ENCODE results near the gene HINT1. TPM values are rescaled to one million over a fixed set of nuclear protein-coding genes. Genes with fewer than 3 reads are reported as not detected.
A peak's percentile ranks its signal among the peaks of the same experiment; 100 is the strongest.

The HINT1 gene
- total RNA-seq, 1 donor: 134 TPM

GRCh38 chr5:131114754-131115153 lies 50.3 kb downstream of the HINT1 start:
- Histone ChIP-seq H2AFZ (ENCODE audit: low read length) (no peak overlapping the region), H3K4me2 (ENCODE audit: insufficient read depth, low read length) (no peak overlapping the region), H3K9me3 (ENCODE audit: low read depth, low read length) (no peaks in the 10 kb centered on the region), H4K20me1 (ENCODE audit: insufficient read depth, low read length) (no peaks in the 10 kb centered on the region), H3K4me1 (ENCODE audit: insufficient read depth, low read length) (no peaks in the 10 kb centered on the region), H3K27ac (ENCODE audit: low read depth, low read length) (no peak overlapping the region), H3K27me3 (ENCODE audit: insufficient read depth, low read length) (no peaks in the 10 kb centered on the region), H3K79me2 (ENCODE audit: insufficient read depth, low read length) (no peaks in the 10 kb centered on the region), H3K4me3 (ENCODE audit: insufficient read depth, low read length) (no peak overlapping the region), H3K36me3 (ENCODE audit: insufficient read depth, low read length) (no peaks in the 10 kb centered on the region)
- no peak for TF ChIP-seq CTCF (IDR thresholded peaks at IDR 0.05; ENCODE audit: extremely low read depth, low read depth, low read length)
- no peak for DNase-seq (ENCODE audit: insufficient read length, low spot score, missing footprints)

GRCh38 chr5:131112424-131112823 lies 52.6 kb downstream of the HINT1 start:
- Histone ChIP-seq H3K36me3 (ENCODE audit: insufficient read depth, low read length) (no peaks in the 10 kb centered on the region), H3K4me1 (ENCODE audit: insufficient read depth, low read length) (no peaks in the 10 kb centered on the region), H3K9me3 (ENCODE audit: low read depth, low read length) (no peaks in the 10 kb centered on the region), H4K20me1 (ENCODE audit: insufficient read depth, low read length) (no peaks in the 10 kb centered on the region), H3K27ac (ENCODE audit: low read depth, low read length) (no peak overlapping the region), H3K27me3 (ENCODE audit: insufficient read depth, low read length) (no peaks in the 10 kb centered on the region), H2AFZ (ENCODE audit: low read length) (no peak overlapping the region), H3K4me2 (ENCODE audit: insufficient read depth, low read length) (no peak overlapping the region), H3K79me2 (ENCODE audit: insufficient read depth, low read length) (no peaks in the 10 kb centered on the region), H3K4me3 (ENCODE audit: insufficient read depth, low read length) (no peak overlapping the region)
- no peak for DNase-seq (ENCODE audit: insufficient read length, low spot score, missing footprints)
- TF ChIP-seq CTCF (IDR thresholded peaks at IDR 0.05; ENCODE audit: extremely low read depth, low read depth, low read length): no peak

GRCh38 chr5:131110256-131110594 lies 54.8 kb downstream of the HINT1 start:
- Histone ChIP-seq H3K4me3 (ENCODE audit: insufficient read depth, low read length) (no peak overlapping the region), H3K4me2 (ENCODE audit: insufficient read depth, low read length) (no peak overlapping the region), H3K27ac (ENCODE audit: low read depth, low read length) (no peak overlapping the region), H3K27me3 (ENCODE audit: insufficient read depth, low read length) (no peaks in the 10 kb centered on the region), H3K9me3 (ENCODE audit: low read depth, low read length) (no peaks in the 10 kb centered on the region), H3K36me3 (ENCODE audit: insufficient read depth, low read length) (no peaks in the 10 kb centered on the region), H3K4me1 (ENCODE audit: insufficient read depth, low read length) (no peaks in the 10 kb centered on the region), H3K79me2 (ENCODE audit: insufficient read depth, low read length) (no peaks in the 10 kb centered on the region), H2AFZ (ENCODE audit: low read length) (no peak overlapping the region), H4K20me1 (ENCODE audit: insufficient read depth, low read length) (no peaks in the 10 kb centered on the region)
- DNase-seq (ENCODE audit: insufficient read length, low spot score, missing footprints): no peak
- no peak for TF ChIP-seq CTCF (IDR thresholded peaks at IDR 0.05; ENCODE audit: extremely low read depth, low read depth, low read length)

GRCh38 chr5:131109540-131110255 lies 55.4 kb downstream of the HINT1 start:
- Histone ChIP-seq H3K36me3 (ENCODE audit: insufficient read depth, low read length) (no peaks in the 10 kb centered on the region), H2AFZ (ENCODE audit: low read length) (no peak overlapping the region), H3K27me3 (ENCODE audit: insufficient read depth, low read length) (no peaks in the 10 kb centered on the region), H3K4me3 (ENCODE audit: insufficient read depth, low read length) (no peak overlapping the region), H3K27ac (ENCODE audit: low read depth, low read length) (no peak overlapping the region), H3K9me3 (ENCODE audit: low read depth, low read length) (no peaks in the 10 kb centered on the region), H3K79me2 (ENCODE audit: insufficient read depth, low read length) (no peaks in the 10 kb centered on the region), H4K20me1 (ENCODE audit: insufficient read depth, low read length) (no peaks in the 10 kb centered on the region), H3K4me1 (ENCODE audit: insufficient read depth, low read length) (no peaks in the 10 kb centered on the region), H3K4me2 (ENCODE audit: insufficient read depth, low read length) (no peak overlapping the region)
- peak; percentile 72 for TF ChIP-seq CTCF (IDR thresholded peaks at IDR 0.05; ENCODE audit: extremely low read depth, low read depth, low read length)
- no peak for DNase-seq (ENCODE audit: insufficient read length, low spot score, missing footprints)

Other genes with a start within 250 kb of the HINT1 start
- gene LYRM7, start 5.7 kb upstream of the HINT1 start, total RNA-seq: 4.7 and 5.3 TPM in 2 replicates
- gene CDC42SE2, start 98.8 kb upstream of the HINT1 start, total RNA-seq: 22.8 and 24.8 TPM in 2 replicates

All from osteoblast (primary cell).